SK-N-SH treated with all-trans-retinoic acid at 6 μM for 48 hours (cell line): Measurements from ENCODE around the gene CENPO.

ENCODE experiments used
- ATAC-seq: fragments of 200-7000 bp; cut with Tn5 transposase; 3 replicates; pipeline ENCODE4 v1.9.1; 2020; ENCODE audit warnings: mild to moderate bottlenecking, moderate library complexity
- ARNTL ChIP-seq: fragments of 450-650 bp; formaldehyde crosslinking; IDR thresholded peaks from 2 replicates; pipeline ENCODE4 v1.5.0; 2020; ENCODE audit warnings: low read depth, mild to moderate bottlenecking, moderate library complexity, borderline replicate concordance
- CSDC2 ChIP-seq: fragments of 250-450 bp; sonication (Bioruptor Pico); IDR thresholded peaks from 2 replicates; pipeline ENCODE4 v1.5.0; 2020; ENCODE audit warnings: mild to moderate bottlenecking, moderate library complexity
- ESRRG ChIP-seq: fragments of 250-450 bp; sonication (Bioruptor Pico); IDR thresholded peaks from 2 replicates; pipeline ENCODE4 v1.6.1; 2021; ENCODE audit warnings: mild to moderate bottlenecking
- ISL1 ChIP-seq: fragments of 250-450 bp; sonication (Bioruptor Pico); IDR thresholded peaks from 2 replicates; pipeline ENCODE4 v2.1.2; 2022; ENCODE audit warnings: mild to moderate bottlenecking, moderate library complexity
- OSR1 ChIP-seq: fragments of 250-450 bp; sonication (Bioruptor Pico); IDR thresholded peaks from 2 replicates; pipeline ENCODE4 v1.8.0; 2022; ENCODE audit warnings: moderate library complexity, mild to moderate bottlenecking, inconsistent platforms
- PPARA ChIP-seq: fragments of 250-450 bp; sonication (Bioruptor Pico); IDR thresholded peaks from 2 replicates; pipeline ENCODE4 v1.5.0; 2020; ENCODE audit warnings: mild to moderate bottlenecking, borderline replicate concordance
- RARB ChIP-seq: fragments of 250-450 bp; sonication (Bioruptor Pico); IDR thresholded peaks from 2 replicates; pipeline ENCODE4 v1.8.0; 2021; ENCODE audit warnings: mild to moderate bottlenecking, moderate library complexity
- SNAI2 ChIP-seq: fragments of 250-450 bp; sonication (Bioruptor Pico); IDR thresholded peaks from 2 replicates; pipeline ENCODE4 v1.5.0; 2020; ENCODE audit warnings: mild to moderate bottlenecking, moderate library complexity
- TCF4 ChIP-seq: fragments of 250-450 bp; sonication (Bioruptor Pico); IDR thresholded peaks from 2 replicates; pipeline ENCODE4 v1.8.0; 2021; ENCODE audit warnings: mild to moderate bottlenecking, moderate library complexity, borderline replicate concordance
- TOX ChIP-seq: fragments of 250-450 bp; sonication (Bioruptor Pico); IDR thresholded peaks from 2 replicates; pipeline ENCODE4 v1.8.0; 2021; ENCODE audit warnings: mild to moderate bottlenecking, moderate library complexity, borderline replicate concordance
- ZFP3 ChIP-seq: fragments of 250-450 bp; sonication (Bioruptor Pico); IDR thresholded peaks from 2 replicates; pipeline ENCODE4 v1.5.0; 2020; ENCODE audit warnings: mild to moderate bottlenecking, moderate library complexity
- ZFP30 ChIP-seq: fragments of 450-650 bp; formaldehyde crosslinking; IDR thresholded peaks from 2 replicates; pipeline ENCODE4 v1.5.0; 2022; ENCODE audit warnings: mild to moderate bottlenecking, moderate library complexity
- ZNF565 ChIP-seq: fragments of 450-650 bp; formaldehyde crosslinking; conservative IDR thresholded peaks from 2 replicates; pipeline ENCODE4 v1.5.0; 2020; ENCODE audit warnings: low read depth, mild to moderate bottlenecking, moderate library complexity
- ZNF70 ChIP-seq: fragments of 450-650 bp; formaldehyde crosslinking; IDR thresholded peaks from 2 replicates; pipeline ENCODE4 v1.5.0; 2020; ENCODE audit warnings: mild to moderate bottlenecking, moderate library complexity
- ZNF8 ChIP-seq: fragments of 450-650 bp; formaldehyde crosslinking; IDR thresholded peaks from 2 replicates; pipeline ENCODE4 v1.5.0; 2020; ENCODE audit warnings: mild to moderate bottlenecking, moderate library complexity
- TF ChIP-seq, protein P1 (sequence below): fragments of 250-450 bp; sonication (Bioruptor Pico); IDR thresholded peaks from 2 replicates; pipeline ENCODE4 v1.8.0; 2020; ENCODE audit warnings: mild to moderate bottlenecking, moderate library complexity, borderline replicate concordance
- TF ChIP-seq, protein P2 (sequence below): fragments of 250-450 bp; sonication (Bioruptor Pico); IDR thresholded peaks from 2 replicates; pipeline ENCODE4 v1.5.1; 2020; ENCODE audit warnings: low read depth, mild to moderate bottlenecking, moderate library complexity
- TF ChIP-seq, protein P3 (sequence below): fragments of 250-450 bp; sonication (Bioruptor Pico); IDR thresholded peaks from 2 replicates; pipeline ENCODE4 v1.5.1; 2021; ENCODE audit warnings: mild to moderate bottlenecking, moderate library complexity
- TF ChIP-seq, protein P4 (sequence below): fragments of 250-450 bp; sonication (Bioruptor Pico); IDR thresholded peaks from 2 replicates; pipeline ENCODE4 v1.5.0; 2020; ENCODE audit warnings: mild to moderate bottlenecking, moderate library complexity
- TF ChIP-seq, protein P5 (sequence below): fragments of 250-450 bp; sonication (Bioruptor Pico); IDR thresholded peaks from 2 replicates; pipeline ENCODE4 v1.8.0; 2021; ENCODE audit warnings: low read depth, mild to moderate bottlenecking, moderate library complexity, borderline replicate concordance

The CENPO gene

DNA sequence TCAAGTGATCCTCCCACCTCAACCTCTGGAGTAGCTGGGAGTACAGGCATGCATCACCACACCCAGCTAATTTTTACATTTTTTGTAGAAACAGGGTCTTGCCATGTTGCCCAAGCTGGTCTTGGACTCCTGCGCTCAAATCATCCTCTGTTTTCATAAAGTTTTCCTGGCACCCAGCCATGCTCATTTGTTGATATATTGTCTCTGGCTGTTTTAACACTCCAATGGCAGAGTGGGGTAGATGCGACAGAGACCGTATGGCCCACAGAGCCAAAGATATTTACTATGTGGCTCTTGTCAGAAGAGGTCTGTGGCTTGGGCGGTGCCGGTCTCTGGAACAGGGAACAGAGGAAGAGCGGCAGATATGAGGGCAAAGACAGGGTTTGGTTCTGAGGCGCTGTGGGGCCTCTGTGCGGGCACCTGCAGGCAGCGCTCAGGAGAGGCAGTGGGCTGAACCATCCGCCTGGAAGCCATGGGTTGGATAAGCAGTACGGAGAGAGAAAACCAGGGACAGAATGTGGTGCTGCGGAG lies 50.2 kb downstream of the CENPO start:
- no peak for TF ChIP-seq TOX (CRISPR knock-in tag)
- TF ChIP-seq SNAI2 (CRISPR knock-in tag), result no peak
- no peak for TF ChIP-seq ZNF8 (CRISPR knock-in tag)
- no peak for TF ChIP-seq TCF4 (CRISPR knock-in tag)
- no peak for TF ChIP-seq CSDC2 (CRISPR knock-in tag)
- TF ChIP-seq ZNF565 (CRISPR knock-in tag), result no peak
- TF ChIP-seq ISL1 (CRISPR knock-in tag), result no peak
- TF ChIP-seq ZNF70 (CRISPR knock-in tag), result no peak
- no peak for TF ChIP-seq ZFP3
- TF ChIP-seq, protein P1, sequence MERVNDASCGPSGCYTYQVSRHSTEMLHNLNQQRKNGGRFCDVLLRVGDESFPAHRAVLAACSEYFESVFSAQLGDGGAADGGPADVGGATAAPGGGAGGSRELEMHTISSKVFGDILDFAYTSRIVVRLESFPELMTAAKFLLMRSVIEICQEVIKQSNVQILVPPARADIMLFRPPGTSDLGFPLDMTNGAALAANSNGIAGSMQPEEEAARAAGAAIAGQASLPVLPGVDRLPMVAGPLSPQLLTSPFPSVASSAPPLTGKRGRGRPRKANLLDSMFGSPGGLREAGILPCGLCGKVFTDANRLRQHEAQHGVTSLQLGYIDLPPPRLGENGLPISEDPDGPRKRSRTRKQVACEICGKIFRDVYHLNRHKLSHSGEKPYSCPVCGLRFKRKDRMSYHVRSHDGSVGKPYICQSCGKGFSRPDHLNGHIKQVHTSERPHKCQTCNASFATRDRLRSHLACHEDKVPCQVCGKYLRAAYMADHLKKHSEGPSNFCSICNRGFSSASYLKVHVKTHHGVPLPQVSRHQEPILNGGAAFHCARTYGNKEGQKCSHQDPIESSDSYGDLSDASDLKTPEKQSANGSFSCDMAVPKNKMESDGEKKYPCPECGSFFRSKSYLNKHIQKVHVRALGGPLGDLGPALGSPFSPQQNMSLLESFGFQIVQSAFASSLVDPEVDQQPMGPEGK (CRISPR knock-in tag), result no peak
- TF ChIP-seq, protein P2, sequence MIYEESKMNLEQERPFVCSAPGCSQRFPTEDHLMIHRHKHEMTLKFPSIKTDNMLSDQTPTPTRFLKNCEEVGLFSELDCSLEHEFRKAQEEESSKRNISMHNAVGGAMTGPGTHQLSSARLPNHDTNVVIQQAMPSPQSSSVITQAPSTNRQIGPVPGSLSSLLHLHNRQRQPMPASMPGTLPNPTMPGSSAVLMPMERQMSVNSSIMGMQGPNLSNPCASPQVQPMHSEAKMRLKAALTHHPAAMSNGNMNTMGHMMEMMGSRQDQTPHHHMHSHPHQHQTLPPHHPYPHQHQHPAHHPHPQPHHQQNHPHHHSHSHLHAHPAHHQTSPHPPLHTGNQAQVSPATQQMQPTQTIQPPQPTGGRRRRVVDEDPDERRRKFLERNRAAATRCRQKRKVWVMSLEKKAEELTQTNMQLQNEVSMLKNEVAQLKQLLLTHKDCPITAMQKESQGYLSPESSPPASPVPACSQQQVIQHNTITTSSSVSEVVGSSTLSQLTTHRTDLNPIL, result no peak
- TF ChIP-seq, protein P3, sequence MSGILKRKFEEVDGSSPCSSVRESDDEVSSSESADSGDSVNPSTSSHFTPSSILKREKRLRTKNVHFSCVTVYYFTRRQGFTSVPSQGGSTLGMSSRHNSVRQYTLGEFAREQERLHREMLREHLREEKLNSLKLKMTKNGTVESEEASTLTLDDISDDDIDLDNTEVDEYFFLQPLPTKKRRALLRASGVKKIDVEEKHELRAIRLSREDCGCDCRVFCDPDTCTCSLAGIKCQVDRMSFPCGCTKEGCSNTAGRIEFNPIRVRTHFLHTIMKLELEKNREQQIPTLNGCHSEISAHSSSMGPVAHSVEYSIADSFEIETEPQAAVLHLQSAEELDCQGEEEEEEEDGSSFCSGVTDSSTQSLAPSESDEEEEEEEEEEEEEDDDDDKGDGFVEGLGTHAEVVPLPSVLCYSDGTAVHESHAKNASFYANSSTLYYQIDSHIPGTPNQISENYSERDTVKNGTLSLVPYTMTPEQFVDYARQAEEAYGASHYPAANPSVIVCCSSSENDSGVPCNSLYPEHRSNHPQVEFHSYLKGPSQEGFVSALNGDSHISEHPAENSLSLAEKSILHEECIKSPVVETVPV, result no peak
- no peak for TF ChIP-seq ESRRG (CRISPR knock-in tag)
- TF ChIP-seq ZFP30 (CRISPR knock-in tag), result no peak
- TF ChIP-seq OSR1 (CRISPR knock-in tag), result no peak
- TF ChIP-seq RARB (CRISPR knock-in tag), result no peak
- TF ChIP-seq, protein P4, sequence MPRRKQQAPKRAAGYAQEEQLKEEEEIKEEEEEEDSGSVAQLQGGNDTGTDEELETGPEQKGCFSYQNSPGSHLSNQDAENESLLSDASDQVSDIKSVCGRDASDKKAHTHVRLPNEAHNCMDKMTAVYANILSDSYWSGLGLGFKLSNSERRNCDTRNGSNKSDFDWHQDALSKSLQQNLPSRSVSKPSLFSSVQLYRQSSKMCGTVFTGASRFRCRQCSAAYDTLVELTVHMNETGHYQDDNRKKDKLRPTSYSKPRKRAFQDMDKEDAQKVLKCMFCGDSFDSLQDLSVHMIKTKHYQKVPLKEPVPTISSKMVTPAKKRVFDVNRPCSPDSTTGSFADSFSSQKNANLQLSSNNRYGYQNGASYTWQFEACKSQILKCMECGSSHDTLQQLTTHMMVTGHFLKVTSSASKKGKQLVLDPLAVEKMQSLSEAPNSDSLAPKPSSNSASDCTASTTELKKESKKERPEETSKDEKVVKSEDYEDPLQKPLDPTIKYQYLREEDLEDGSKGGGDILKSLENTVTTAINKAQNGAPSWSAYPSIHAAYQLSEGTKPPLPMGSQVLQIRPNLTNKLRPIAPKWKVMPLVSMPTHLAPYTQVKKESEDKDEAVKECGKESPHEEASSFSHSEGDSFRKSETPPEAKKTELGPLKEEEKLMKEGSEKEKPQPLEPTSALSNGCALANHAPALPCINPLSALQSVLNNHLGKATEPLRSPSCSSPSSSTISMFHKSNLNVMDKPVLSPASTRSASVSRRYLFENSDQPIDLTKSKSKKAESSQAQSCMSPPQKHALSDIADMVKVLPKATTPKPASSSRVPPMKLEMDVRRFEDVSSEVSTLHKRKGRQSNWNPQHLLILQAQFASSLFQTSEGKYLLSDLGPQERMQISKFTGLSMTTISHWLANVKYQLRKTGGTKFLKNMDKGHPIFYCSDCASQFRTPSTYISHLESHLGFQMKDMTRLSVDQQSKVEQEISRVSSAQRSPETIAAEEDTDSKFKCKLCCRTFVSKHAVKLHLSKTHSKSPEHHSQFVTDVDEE (CRISPR knock-in tag), result no peak
- TF ChIP-seq ARNTL (CRISPR knock-in tag), result no peak

DNA sequence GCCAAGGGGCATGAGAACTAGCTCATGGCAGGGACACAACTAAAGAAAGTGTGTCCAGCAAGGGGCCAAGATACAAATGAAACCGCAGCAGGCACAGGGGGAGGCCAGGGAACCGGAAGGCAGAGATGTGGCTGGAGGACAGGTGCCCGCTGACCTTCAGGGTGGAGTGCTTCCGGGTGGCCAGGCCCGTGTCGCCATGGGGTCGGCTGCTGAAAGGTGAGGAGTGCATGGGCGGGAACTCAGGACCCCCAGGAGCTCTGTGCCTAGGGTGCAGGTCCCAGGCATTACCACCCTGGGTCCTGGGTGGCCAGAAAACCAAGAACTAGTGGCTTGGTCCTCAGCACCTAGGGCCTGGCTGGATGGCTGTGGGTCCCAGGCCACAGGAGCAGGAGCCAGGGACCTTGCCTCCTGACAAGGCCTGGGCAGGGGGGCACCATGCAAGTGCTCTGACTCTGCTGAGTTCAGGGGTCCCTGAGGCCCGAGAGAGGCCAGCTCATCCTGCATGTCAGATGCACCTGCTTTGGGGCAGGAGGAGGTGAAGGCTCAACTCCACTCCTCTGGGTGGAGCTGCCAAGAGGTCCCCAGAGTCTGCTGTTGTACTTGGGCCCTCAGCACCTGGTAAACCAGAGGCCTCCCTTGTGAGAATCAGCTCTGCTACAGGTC lies 50.9 kb downstream of the CENPO start:
- no peak for TF ChIP-seq SNAI2 (CRISPR knock-in tag)
- no peak for TF ChIP-seq ISL1 (CRISPR knock-in tag)
- no peak for TF ChIP-seq TCF4 (CRISPR knock-in tag)
- TF ChIP-seq CSDC2 (CRISPR knock-in tag), result no peak
- no peak for TF ChIP-seq RARB (CRISPR knock-in tag)
- no peak for TF ChIP-seq PPARA (CRISPR knock-in tag)
- TF ChIP-seq, protein P5, sequence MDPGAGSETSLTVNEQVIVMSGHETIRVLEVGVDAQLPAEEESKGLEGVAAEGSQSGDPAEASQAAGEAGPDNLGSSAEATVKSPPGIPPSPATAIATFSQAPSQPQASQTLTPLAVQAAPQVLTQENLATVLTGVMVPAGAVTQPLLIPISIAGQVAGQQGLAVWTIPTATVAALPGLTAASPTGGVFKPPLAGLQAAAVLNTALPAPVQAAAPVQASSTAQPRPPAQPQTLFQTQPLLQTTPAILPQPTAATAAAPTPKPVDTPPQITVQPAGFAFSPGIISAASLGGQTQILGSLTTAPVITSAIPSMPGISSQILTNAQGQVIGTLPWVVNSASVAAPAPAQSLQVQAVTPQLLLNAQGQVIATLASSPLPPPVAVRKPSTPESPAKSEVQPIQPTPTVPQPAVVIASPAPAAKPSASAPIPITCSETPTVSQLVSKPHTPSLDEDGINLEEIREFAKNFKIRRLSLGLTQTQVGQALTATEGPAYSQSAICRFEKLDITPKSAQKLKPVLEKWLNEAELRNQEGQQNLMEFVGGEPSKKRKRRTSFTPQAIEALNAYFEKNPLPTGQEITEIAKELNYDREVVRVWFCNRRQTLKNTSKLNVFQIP (CRISPR knock-in tag), result no peak
- no peak for ATAC-seq

More for the DNA sequence above, 50.2 kb downstream of the CENPO start:
- no peak for ATAC-seq

DNA sequence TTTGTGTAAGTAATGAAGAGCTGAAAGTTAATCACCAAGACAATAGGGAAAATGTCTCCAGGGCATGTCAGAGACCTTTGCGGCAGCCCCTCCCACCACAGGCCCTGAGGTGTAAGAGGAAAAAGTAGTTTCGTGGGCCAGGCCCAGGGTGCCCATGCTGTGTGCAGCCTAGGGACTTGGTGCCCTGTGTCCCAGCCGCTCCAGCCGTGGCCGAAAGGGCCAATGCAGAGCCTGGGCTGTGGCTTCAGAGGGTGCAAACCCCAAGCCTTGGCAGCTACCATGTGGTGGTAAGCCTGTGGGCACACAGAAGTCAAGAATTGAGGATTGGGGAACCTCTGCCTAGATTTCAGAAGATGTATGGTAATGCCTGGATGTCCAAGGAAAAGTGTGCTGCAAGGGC lies 52.5 kb downstream of the CENPO start:
- no peak for ATAC-seq
- TF ChIP-seq, protein P4 (CRISPR knock-in tag), result no peak
- TF ChIP-seq OSR1 (CRISPR knock-in tag) (no peak), ESRRG (CRISPR knock-in tag) (no peak), TCF4 (CRISPR knock-in tag) (no peak), ZNF565 (CRISPR knock-in tag) (no peak), ZNF8 (CRISPR knock-in tag) (no peak), SNAI2 (CRISPR knock-in tag) (no peak), ZFP3 (no peak), RARB (CRISPR knock-in tag) (no peak)
- TF ChIP-seq, protein P2, result no peak
- TF ChIP-seq, protein P5 (CRISPR knock-in tag), result no peak
